ENCODE measurements around the gene PDZRN4. TPM values are rescaled to one million over a fixed set of nuclear protein-coding genes. Genes with fewer than 3 reads are reported as not detected.

The PDZRN4 gene
- total RNA-seq, 1 donor, result not detected

- H3K4me3 ChIP-seq (ENCODE audit: low read depth, low read length), result no peak overlapping the region
- no peak for DNase-seq (ENCODE audit: low read depth)
- TF ChIP-seq CTCF (IDR thresholded peaks at IDR 0.05; ENCODE audit: insufficient read depth, low read depth, low read length), result no peak
Observed at GRCh38 chr12:41344776-41345470, 156.8 kb downstream of the PDZRN4 start.

DNA sequence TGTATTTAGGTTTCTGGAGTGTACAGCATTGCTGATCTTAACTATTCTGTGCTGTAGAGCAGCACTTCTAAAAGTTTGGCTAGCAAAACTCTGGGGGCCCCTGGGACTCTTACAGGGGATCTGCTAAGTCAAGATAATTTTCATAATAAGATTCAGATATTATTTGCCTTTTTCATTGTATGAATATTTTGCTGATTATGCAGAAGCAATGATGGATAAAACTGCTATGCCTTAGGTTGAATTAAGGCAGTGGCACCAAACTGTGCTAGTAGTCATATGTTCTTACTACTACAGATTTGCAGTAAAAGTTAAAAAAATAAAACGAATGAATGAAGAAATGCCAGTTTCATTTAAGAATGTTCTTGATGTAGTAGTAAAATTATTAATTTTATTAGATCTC is 160.1 kb downstream of the PDZRN4 start:
- no peak for TF ChIP-seq CTCF (IDR thresholded peaks at IDR 0.05; ENCODE audit: insufficient read depth, low read depth, low read length)
- H3K4me3 ChIP-seq (ENCODE audit: low read depth, low read length), result no peak overlapping the region
- no peak for DNase-seq (ENCODE audit: low read depth)

- DNase-seq (ENCODE audit: low read depth), result no peak
- no peak overlapping the region for H3K4me3 ChIP-seq (ENCODE audit: low read depth, low read length)
- no peak for TF ChIP-seq CTCF (IDR thresholded peaks at IDR 0.05; ENCODE audit: insufficient read depth, low read depth, low read length)
Observed at GRCh38 chr12:41356181-41356580, 168.1 kb downstream of the PDZRN4 start.

GRCh38 chr12:41361738-41362137 is 173.6 kb downstream of the PDZRN4 start:
- H3K4me3 ChIP-seq (ENCODE audit: low read depth, low read length), result no peak overlapping the region
- TF ChIP-seq CTCF (IDR thresholded peaks at IDR 0.05; ENCODE audit: insufficient read depth, low read depth, low read length), result no peak
- DNase-seq (ENCODE audit: low read depth), result no peak

DNA sequence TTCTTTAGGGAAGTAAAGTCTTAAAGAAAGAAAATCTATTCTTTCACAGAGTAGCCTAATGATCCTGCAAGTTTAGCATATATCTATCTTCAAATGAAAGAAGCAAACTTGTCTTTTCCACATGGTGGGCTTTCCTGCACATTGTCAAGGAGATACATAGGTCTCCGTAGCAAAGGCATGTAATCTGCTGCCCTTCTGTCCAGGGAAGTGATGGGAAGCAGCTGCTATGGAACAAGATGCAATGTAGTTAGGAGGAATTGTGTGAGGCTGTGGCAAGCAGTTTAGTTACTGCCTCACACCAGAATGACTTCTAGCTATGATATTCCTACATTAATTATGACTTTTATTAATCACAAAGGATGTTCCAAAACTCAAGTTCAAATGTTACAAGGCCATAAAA is 174.4 kb downstream of the PDZRN4 start:
- no peak for DNase-seq (ENCODE audit: low read depth)
- TF ChIP-seq CTCF (IDR thresholded peaks at IDR 0.05; ENCODE audit: insufficient read depth, low read depth, low read length), result no peak
- no peak overlapping the region for H3K4me3 ChIP-seq (ENCODE audit: low read depth, low read length)

- TF ChIP-seq CTCF (IDR thresholded peaks at IDR 0.05; ENCODE audit: insufficient read depth, low read depth, low read length), result no peak
Observed at GRCh38 chr12:41362931-41363330, 174.8 kb downstream of the PDZRN4 start.

DNA sequence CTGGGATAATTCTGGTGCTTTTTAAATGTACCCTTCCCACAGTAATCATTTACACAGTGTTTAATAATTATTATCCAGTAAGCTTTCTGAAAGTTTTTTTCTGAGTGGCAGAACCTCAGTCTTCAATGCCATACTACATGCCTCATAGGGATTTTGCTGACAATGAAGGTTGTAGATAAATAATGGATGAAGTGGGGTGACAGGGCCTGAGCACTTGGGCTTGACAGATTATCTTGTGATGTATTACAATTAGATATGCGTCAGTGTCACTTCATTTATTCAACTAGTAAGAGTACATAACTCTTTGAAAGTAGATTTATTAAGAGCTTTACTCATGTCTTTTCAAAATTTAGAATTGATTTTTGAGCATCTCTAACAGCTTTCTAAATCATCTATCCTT is 176.1 kb downstream of the PDZRN4 start:
- no peak for TF ChIP-seq CTCF (IDR thresholded peaks at IDR 0.05; ENCODE audit: insufficient read depth, low read depth, low read length)

More at GRCh38 chr12:41362931-41363330, 174.8 kb downstream of the PDZRN4 start:
- DNase-seq (ENCODE audit: low read depth), result no peak
- H3K4me3 ChIP-seq (ENCODE audit: low read depth, low read length), result no peak overlapping the region

More for the DNA sequence above, 176.1 kb downstream of the PDZRN4 start:
- DNase-seq (ENCODE audit: low read depth), result no peak
- no peak overlapping the region for H3K4me3 ChIP-seq (ENCODE audit: low read depth, low read length)

All from fibroblast of villous mesenchyme (primary cell).